Measurements from ENCODE around the gene LRRC75B.
"Not testable (repeated sequence)": the region's sequence is repeated elsewhere in the genome, so short reads cannot be mapped to it uniquely, and the experiment has no call there.

LRRC75B gene

DNA sequence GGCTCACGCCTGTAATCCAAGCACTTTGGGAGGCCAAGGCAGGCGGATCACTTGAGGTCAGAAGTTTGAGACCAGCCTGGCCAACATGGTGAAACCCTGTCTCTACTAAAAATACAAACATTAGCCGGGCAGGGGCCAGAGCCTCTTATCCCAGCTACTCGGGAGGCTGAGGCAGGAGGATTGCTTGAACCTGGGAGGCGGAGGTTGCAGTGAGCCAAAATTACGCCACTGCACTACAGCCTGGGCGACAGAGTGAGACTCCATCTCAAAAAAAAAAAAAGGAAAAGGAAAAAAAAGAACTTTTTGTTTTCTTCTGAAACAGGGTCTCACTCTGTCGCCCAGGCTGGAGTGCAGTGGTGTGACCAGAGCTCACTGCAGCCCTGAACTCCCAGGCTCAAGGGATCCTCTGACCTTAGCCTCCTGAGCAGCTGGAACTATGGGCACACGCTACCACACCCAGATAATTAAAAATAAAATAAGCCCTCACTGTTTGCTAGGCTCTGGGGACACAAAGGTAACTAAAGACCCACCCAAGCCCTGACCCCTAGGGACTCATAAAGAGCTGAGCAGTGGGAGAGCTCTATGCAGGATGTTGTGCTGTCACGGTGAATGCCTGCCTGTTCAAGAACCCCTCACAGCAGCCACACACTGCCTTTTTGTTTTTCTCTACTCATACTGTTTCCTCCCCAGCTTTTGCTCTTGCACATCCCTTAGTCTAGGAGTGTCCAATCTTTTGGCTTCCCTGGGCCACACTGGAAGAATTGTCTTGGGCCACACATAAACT is 40.2 kb downstream of the LRRC75B start:
- not testable (repeated sequence) for DNase-seq

DNA sequence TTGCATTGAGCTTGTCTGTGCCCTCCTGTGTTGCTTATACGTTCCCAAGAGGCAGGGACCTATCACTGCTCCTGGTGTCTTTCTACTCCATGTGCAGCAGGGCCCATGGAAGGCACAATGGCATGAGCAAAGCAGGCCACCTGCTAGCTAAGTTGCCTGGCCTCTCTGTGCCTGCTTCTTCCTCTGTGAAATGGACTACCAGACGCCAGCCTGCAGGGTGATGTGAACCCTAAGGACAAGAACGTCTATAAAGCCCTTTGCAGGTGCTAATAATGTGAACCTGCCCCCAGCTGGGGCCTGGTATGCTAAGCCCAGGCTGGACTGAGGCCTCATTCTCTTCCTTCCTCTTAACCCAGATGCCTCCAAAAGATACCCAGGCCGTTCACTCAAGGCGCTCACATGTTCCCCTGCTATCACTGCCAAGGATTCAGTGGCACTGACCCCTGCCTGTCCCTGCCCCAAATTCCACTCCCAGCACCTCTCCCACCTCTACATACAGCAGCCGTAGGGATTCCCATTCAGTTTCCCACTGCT is 41.9 kb downstream of the LRRC75B start:
- no peak for DNase-seq

DNA sequence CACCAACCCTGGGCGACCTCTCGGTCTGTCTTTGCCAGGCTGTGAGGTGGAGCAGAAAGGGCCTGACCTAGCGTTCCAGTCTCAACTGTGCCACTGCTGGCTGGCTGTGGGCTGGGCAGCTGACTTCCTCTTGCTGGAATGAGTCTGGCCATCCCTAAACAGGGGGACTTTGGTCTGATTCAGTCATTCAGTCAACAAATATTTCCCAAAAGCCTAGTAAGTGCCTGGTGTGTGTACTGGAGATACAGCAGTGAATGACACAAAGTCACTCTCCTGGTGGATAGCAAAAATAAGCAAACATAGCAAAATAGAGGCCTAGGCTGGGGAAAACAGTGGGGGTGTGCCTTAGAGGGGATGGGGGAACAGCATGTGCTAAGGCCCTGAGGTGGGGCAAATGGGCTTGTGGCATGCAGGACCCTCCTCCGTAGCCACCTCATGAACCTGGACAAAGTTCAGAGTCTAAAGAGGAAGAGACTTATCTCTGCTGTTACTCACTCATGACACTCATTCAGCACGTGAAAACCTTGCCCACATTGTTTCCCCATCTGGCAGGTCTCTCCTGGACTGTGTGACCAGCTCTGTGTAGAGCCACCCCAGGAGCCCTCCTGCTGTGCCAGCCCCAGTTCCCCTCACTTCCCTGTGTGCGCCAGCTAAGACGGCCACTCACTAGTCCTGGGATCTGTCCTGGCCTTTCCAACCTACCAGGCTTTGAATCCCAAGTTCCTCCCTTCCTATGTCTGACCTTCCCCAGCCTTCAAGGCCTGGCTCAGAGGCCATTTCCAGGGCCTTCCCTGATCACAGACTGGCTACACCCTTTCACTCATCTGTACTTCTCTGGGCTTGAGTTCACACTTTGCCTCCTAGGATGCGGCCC is 42.6 kb downstream of the LRRC75B start:
- DNase-seq = no peak

DNA sequence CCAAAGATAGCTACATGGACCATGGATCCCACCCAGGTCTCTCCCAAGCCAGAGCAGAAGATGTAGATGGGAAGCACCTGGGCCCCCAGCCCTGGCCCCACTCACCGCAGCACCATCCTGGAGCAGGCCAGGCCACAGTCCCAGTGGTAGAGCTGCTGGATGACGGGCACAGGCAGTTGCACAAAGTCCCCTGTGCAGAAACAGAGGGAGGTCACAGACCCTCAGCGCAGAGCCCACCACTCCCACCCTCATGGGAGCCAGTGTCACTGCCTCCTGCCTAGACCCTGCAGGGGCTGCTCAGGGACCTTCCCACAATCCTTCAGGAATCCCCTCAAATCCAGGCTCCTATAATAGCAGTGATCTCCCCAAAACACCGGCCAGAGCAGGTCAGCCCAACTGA is 44.1 kb downstream of the LRRC75B start:
- no peak for DNase-seq

DNA sequence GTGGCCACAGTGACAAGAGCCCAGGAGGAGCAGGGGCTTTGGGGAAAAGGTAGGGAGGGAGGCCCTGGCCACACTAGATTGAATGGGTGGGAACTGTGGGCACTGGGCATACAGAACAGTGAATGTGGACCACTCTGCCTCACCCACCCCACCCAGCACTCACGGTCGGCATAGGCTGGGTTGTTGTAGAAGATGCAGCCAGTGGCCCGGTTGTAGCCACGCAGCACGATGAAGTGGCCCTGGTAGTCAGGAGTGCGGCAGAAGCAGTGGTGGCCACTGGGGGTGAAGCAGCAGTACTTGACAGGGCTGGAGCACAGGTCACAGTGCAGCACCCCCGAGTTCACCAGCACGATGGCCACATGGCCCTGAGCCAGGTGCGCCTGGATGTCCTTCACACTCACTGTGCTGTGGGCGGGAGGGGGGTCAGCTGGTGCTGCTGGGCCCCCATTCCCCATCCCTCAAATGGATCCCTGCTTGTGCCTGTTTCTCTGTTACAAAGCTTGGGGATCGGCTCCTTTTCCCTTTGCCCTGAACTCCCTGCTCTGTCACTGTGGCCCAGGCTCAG is 49.1 kb downstream of the LRRC75B start:
- no peak for DNase-seq

DNA sequence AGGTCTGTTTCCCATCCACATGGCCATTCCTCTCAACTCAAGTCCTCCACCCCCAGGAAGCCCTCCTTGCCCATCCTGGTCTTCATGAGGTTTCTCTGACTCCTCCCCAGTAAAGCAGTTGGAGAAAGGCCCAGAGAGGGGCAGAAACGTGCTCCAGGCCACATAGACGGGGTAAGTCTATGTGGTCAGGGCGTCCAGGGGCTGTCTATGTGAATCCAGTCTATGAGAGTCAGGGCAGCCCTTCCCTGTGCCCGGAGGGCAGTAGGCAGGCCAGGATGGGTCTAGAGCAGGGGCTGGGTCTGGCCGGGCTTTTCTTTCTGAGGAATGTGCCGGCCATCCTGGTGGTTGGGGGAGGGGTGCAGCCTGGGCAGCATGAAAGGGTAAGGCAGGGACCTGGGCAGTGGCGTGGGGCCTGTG is 49.7 kb downstream of the LRRC75B start:
- no peak for DNase-seq

DNA sequence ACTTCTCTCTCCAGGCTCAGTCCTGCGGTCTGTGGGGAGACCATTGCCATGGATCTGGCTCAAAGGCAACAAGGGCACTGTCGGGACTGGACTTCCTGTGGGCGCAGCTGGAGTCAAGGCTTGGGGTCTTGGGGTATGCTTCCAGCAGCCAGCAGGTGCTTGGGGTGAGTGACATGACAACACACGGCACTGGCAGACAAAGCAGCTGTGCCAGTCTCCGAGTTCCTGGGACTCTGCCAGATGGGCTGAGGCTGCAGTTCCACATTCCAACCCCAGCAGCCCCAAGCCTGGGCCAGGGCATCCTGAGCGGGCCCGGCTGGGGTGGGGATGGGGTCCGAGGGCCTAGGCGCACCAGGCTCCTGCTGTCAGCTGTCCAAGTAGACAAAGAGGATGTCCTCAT is 50.2 kb downstream of the LRRC75B start:
- DNase-seq = peak; percentile 8

DNA sequence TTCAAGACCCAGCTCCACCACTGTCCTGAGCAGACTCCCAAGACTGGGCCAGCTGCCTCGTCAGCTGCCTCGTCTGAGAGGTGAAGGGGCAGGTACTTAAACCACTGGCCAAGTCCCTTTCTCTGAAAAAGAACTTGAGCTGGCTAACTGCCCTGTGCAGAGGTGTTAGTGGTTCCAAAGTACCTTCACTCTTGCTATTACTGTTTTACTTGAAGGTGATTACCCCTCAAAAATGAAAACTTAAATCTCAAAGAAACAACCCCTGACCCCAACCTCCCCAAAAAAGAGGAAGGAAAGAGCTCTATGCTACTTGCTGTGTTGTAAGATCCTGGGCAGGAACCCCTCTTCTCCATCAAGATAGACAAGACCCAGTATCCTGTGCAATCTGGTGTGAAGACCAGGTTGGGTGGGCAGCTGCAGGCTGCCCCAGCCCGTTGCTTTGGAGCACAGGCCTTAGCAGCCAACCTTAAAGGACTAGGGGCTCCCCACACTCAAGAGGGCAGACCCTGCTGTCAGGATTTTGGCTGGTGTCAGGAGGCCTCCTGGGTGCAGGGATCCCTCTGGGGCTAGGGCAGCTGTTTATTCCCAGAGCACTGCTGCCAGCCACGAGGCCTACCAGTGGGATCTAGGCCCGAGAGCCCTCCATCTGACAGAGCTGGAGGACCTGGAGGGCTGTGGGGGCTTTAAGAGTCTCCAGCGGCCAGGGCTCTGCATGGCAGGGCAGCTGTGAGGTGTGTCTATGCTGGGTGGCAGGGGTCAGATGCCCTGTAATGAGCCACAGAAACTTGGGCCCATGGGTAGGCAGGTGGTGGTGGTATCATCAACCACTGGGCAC is 51.0 kb downstream of the LRRC75B start:
- DNase-seq = no peak

DNA sequence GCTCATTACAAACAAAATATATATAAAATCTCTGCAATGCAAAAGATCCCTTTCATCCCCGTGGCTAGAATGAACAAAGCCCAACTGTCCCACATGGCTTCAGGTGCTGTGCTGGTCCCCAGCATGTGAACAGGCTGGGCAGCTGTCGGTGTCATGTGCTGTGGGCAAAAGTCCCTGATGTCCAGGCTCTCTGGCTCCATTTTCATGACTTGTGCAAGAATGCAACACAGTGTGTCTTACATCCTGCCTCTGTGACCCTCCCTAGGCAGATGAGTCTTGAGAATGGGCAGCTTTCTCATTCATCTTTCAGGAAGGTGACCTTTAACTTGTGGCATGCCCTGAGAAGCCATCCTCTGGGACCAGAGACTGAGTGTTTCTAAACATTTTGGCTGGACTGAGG is 52.4 kb downstream of the LRRC75B start:
- no peak for DNase-seq

DNA sequence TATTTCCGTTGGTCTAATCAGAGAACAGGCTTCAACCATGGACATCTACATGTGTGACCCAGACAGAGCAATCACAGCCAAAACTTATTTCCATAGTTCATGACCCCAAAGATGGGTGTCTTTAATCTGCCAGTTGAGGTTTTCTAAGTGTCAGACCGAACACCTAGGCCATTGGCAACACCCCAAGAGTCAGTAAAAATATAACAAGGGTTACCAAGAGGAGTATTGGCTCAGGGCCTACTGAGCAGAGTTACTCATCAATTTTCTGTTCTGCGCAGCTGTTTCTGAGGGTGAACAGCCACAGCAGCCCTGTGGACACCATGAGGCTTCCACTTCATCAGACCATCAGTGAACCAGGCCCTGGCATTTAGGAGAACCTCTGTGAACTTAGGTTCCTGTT is 56.8 kb downstream of the LRRC75B start:
- no peak for DNase-seq
